Left ventricle myocardium inferior (tissue), 1 donor: ENCODE measurements around the gene ALDH1L1. TPM values are rescaled to one million over a fixed set of nuclear protein-coding genes. Genes with fewer than 3 reads are reported as not detected.

ENCODE experiments used
- DNase-seq: peaks from one replicate; pipeline ENCODE4 v3.0.0-alpha.2; 2020
- H3K27ac ChIP-seq: fragments of 200-600 bp; replicated peaks from 2 replicates; pipeline ENCODE4 v1.8.0; 2021
- H3K27me3 ChIP-seq: fragments of 200-600 bp; 2 replicates; pipeline ENCODE4 v1.8.0; 2021; ENCODE audit warnings: low read depth
- H3K36me3 ChIP-seq: fragments of 200-600 bp; 2 replicates; pipeline ENCODE4 v1.8.0; 2021
- H3K4me1 ChIP-seq: fragments of 200-600 bp; 2 replicates; pipeline ENCODE4 v1.8.0; 2021
- H3K4me3 ChIP-seq: fragments of 200-600 bp; 2 replicates; pipeline ENCODE4 v1.8.0; 2021; ENCODE audit warnings: mild to moderate bottlenecking, moderate library complexity
- H3K9me3 ChIP-seq: fragments of 200-600 bp; replicated peaks from 2 replicates; pipeline ENCODE4 v1.8.0; 2021
- CTCF ChIP-seq: fragments of 200-600 bp; IDR thresholded peaks from 2 replicates; pipeline ENCODE4 v1.8.0; 2021; ENCODE audit warnings: antibody characterized with exemption, mild to moderate bottlenecking, borderline replicate concordance
- intact Hi-C: fragments of 100-400 bp; cut with micrococcal nuclease; formaldehyde crosslinking; loops from one replicate; pipeline ENCODE4 v1.11.0; 2022
- total RNA-seq: library from RNA; stranded (reverse); fragmentation: NEBNext Ultra II Directional; extraction: Animal tissue kit (Norgen Biotek cat#: 25700); gene quantifications from one replicate; pipeline ENCODE4 v1.2.1, GENCODE V29; 2021
- donor health status: DM: no; HTN: yes; CAD: no; lungs with severe emphysema.

The ALDH1L1 gene
- total RNA-seq, 1 donor from 2014 or later, result 24.3 TPM

DNA sequence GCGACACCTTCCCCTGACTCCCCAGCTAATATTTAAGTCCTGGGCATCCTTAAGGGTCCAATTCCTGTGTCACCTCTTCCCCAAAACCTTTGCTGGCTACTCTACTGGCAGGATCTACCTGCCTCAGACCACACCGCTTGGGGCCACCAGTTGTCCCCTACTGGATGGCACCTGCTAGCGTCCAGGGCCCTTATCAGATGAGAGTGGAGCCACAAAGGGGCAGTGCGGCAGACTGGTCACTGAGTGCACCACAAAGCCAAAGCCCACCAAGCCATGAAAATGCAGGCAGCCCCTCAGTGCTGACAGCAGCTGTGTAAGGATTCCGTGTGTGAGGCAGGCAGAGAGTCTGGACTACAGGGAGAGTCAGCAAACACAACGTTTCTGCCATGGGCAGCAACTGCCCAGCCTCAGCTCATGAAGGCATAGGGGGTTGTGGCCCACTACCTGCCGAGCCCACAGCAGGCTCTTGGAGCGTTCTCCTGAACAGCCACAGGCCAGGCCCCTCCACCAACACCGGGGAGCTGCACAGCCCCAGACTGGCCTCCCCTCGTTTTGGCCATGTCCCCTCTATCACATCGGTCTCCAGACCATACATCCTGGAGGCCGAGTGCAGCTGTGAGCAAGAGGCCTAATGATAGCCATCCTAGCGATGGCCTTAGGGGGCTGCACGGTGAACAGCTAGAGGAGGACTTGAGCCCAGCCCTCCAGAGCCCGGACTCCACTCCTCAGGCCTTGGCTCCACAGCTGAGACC, 32.3 kb downstream of the ALDH1L1 start:
- no peak for TF ChIP-seq CTCF
- H3K4me3 ChIP-seq, result no peak overlapping the region
- no peak for DNase-seq
- no peaks in the 10 kb centered on the region for H3K9me3 ChIP-seq
- no peak overlapping the region for H3K27ac ChIP-seq
- no peaks in the 10 kb centered on the region for H3K4me1 ChIP-seq
- H3K27me3 ChIP-seq, result no peaks in the 10 kb centered on the region
- peaks cover 3% of the 10 kb centered on the region for H3K36me3 ChIP-seq
- intact Hi-C loops, result no loop called here

- H3K27me3 ChIP-seq, result no peaks in the 10 kb centered on the region
- H3K27ac ChIP-seq, result no peak overlapping the region
- intact Hi-C loops, result no loop called here
- no peak overlapping the region for H3K4me3 ChIP-seq
- no peaks in the 10 kb centered on the region for H3K9me3 ChIP-seq
- no peaks in the 10 kb centered on the region for H3K36me3 ChIP-seq
- DNase-seq, result no peak
- no peak for TF ChIP-seq CTCF
- H3K4me1 ChIP-seq, result no peaks in the 10 kb centered on the region
Observed at GRCh38 chr3:126147147-126147931, 33.0 kb downstream of the ALDH1L1 start.

DNA sequence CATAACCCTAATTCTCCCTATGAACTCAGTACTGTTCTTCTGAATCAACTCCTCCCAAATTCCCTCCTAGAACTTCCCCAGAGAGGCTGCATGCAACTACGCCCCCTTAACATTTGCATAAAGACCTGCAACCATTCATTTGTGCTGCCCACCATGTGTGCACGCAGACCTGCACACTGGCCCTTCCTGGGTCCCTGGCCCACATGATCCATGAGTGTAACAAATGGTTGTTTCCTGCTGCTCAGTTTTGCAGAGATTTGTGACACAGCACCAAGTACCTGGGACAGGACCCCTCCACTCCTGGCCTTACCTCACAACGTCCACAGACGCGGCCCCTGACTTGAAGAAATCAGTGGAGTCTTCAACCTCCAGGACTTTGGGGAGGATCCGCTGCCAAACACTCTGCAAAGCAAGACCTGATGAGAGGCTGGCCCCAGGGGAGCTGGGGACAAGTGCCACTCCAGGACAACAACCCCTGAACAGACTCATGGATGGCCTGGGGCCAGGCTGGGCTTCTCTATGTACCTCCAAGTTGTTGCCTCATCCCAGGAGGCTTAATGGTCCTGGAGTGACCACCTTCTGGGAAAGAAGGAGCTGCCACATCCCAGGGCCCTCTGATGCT, 33.8 kb downstream of the ALDH1L1 start:
- Histone ChIP-seq H3K27me3 (no peaks in the 10 kb centered on the region), H3K27ac (no peak overlapping the region), H3K4me1 (no peaks in the 10 kb centered on the region), H3K9me3 (no peaks in the 10 kb centered on the region), H3K36me3 (no peaks in the 10 kb centered on the region), H3K4me3 (no peak overlapping the region)
- intact Hi-C loops, result no loop called here
- DNase-seq, result no peak
- TF ChIP-seq CTCF, result no peak

- H3K4me1 ChIP-seq, result no peaks in the 10 kb centered on the region
- no peak for DNase-seq
- TF ChIP-seq CTCF, result no peak
- no peak overlapping the region for H3K4me3 ChIP-seq
- intact Hi-C loops, result no loop called here
- no peaks in the 10 kb centered on the region for H3K36me3 ChIP-seq
- no peaks in the 10 kb centered on the region for H3K9me3 ChIP-seq
- no peaks in the 10 kb centered on the region for H3K27me3 ChIP-seq
- no peak overlapping the region for H3K27ac ChIP-seq
Observed at GRCh38 chr3:126146034-126146433, 34.4 kb downstream of the ALDH1L1 start.

GRCh38 chr3:126142652-126143051, 37.7 kb downstream of the ALDH1L1 start:
- H3K9me3 ChIP-seq, result no peaks in the 10 kb centered on the region
- DNase-seq, result no peak
- no peaks in the 10 kb centered on the region for H3K4me1 ChIP-seq
- H3K27ac ChIP-seq, result no peak overlapping the region
- no peaks in the 10 kb centered on the region for H3K36me3 ChIP-seq
- intact Hi-C loops, result no loop called here
- H3K4me3 ChIP-seq, result no peak overlapping the region
- H3K27me3 ChIP-seq, result peaks cover 6% of the 10 kb centered on the region
- TF ChIP-seq CTCF, result no peak
